ENCODE results near the gene ADH5.

ADH5 gene

DNA sequence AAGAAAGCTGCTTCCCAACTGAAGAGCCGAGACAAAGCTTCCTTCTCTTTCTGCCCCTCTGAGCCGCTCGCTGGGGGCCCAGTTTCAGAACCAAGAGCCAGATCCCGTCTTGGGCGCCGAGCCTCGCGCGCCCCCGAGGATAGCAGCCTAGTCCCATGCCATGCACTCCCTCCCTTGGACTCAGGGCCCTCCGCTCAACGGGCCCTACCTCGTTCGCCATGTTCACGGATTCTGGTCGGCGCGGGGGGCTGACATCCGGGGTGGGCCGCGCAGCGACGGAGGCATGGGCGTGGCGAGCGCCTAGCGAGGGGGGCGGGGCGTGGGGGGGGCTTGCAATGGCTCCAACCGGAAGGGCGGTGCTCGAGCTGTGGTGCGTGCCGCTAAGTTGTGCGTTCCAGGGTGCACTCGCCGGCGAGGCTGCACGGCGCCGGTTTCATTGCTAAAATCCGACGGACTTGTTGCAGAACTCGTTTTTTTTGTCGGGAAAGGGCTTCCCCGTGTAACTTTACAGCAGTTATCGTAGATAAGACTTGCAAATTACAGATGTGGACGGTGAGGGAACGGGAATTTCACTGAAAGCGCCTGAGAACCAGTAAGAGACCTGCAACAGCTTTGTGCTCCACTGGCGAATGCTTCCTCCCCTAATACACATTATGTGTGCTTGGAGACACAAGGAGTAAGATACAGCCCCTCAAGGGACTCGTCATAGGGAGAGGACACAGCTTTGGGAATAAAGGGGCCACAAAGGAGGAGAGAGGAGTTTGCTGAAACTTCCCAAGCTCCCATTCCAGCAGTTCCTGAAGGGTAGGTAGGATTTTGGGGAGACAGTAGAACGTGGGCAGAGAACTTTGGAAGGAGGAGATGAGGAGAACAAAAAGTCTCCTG is at the start of gene ADH5:
ADH5 (minus strand) TSS at position 308 of the 885 bp plus-strand sequence; CDS start at position 220, 88 bp downstream.
- Histone ChIP-seq H3K9me3 (ENCODE audit: control insufficient read depth in 5 of 5, low read length in 5 of 5) (no peaks in the 10 kb centered on the region), H3K9ac (ENCODE audit: low read length in 5 of 5) (peak within 1 kb of the TSS; percentile 78 to 93 (median 88)), H3K36me3 (ENCODE audit: control insufficient read depth in 5 of 5, insufficient read depth in 5 of 5, low read length in 5 of 5) (peaks cover 13 to 19% (median 15%) of the 10 kb centered on the region in 5 donors), H3K27me3 (ENCODE audit: control insufficient read depth in 5 of 5, insufficient read depth in 4 of 5, low read length in 5 of 5) (no peaks in the 10 kb centered on the region), H3K4me1 (ENCODE audit: control insufficient read depth in 5 of 5, insufficient read depth in 5 of 5, low read length in 5 of 5) (peaks cover 2 to 52% (median 32%) of the 10 kb centered on the region in 5 donors), H3K27ac (ENCODE audit: low read depth, low read length) (peak within 1 kb of the TSS; percentile 96), H3K4me3 (ENCODE audit: low read depth in 1 of 5, low read length in 5 of 5) (peak within 1 kb of the TSS; percentile 91 to 98 (median 98))

DNA sequence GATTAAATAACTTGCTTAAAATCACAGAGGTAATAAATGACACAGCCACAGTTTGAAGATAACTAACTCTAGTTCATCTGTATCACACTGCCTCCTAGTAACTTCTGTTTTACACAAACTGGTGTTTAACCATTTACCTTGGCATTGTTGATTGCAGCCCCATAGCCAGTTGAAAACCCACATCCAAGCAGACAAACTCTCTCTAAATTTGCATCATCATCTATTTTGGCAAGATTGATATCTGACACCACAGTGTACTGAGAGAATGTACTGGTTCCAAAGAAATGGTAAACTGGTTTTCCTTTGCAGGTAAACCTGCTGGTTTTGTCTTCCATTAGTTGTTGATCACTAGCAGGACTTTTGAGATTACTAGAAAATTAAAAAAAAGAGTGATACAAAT is 47.7 kb upstream of the ADH5 start:
- no peaks in the 10 kb centered on the region for H3K36me3 ChIP-seq (ENCODE audit: control insufficient read depth in 5 of 5, insufficient read depth in 5 of 5, low read length in 5 of 5)
- no peak overlapping the region for H3K4me3 ChIP-seq (ENCODE audit: low read depth in 1 of 5, low read length in 5 of 5)
- H3K9ac ChIP-seq (ENCODE audit: low read length in 5 of 5): no peak overlapping the region
- no peaks in the 10 kb centered on the region for H3K27me3 ChIP-seq (ENCODE audit: control insufficient read depth in 5 of 5, insufficient read depth in 4 of 5, low read length in 5 of 5)
- H3K9me3 ChIP-seq (ENCODE audit: control insufficient read depth in 5 of 5, low read length in 5 of 5): no peaks in the 10 kb centered on the region
- no peaks in the 10 kb centered on the region for H3K4me1 ChIP-seq (ENCODE audit: control insufficient read depth in 5 of 5, insufficient read depth in 5 of 5, low read length in 5 of 5)
- H3K27ac ChIP-seq (ENCODE audit: low read depth, low read length): no peak overlapping the region

DNA sequence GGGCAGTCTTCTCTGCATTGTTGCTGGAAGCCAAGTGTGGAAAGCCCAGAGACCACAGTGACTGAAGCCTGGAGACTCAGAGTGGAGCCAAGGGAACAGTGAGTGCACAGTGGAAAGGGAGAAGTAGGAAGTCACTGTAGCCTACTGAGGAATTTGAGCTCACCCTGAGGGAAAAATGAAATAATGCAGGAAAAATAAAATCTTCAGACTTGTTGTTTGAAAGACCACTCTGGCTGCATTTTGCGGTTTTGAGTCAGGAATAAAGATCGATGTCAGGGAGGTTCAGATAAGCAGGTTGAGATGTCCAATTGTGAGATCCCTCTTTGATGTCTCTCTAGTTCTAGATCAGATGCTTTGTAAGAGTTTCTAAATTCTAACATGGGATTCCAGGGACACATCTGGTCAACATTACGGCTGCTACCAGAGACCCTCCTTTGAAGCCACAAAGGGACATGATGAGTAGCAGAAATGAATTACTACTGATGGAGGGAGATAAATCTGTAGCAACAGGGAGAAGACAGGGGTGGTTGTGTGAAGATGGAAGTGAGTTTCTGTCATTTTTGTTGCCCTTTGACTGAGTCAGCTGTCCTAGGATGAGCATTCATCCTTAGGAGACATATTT is 47.1 kb upstream of the ADH5 start:
- H3K9me3 ChIP-seq (ENCODE audit: control insufficient read depth in 5 of 5, low read length in 5 of 5): no peaks in the 10 kb centered on the region
- H3K4me1 ChIP-seq (ENCODE audit: control insufficient read depth in 5 of 5, insufficient read depth in 5 of 5, low read length in 5 of 5): no peaks in the 10 kb centered on the region
- no peaks in the 10 kb centered on the region for H3K36me3 ChIP-seq (ENCODE audit: control insufficient read depth in 5 of 5, insufficient read depth in 5 of 5, low read length in 5 of 5)
- no peak overlapping the region for H3K4me3 ChIP-seq (ENCODE audit: low read depth in 1 of 5, low read length in 5 of 5)
- H3K27ac ChIP-seq (ENCODE audit: low read depth, low read length): no peak overlapping the region
- no peak overlapping the region for H3K9ac ChIP-seq (ENCODE audit: low read length in 5 of 5)
- no peaks in the 10 kb centered on the region for H3K27me3 ChIP-seq (ENCODE audit: control insufficient read depth in 5 of 5, insufficient read depth in 4 of 5, low read length in 5 of 5)

DNA sequence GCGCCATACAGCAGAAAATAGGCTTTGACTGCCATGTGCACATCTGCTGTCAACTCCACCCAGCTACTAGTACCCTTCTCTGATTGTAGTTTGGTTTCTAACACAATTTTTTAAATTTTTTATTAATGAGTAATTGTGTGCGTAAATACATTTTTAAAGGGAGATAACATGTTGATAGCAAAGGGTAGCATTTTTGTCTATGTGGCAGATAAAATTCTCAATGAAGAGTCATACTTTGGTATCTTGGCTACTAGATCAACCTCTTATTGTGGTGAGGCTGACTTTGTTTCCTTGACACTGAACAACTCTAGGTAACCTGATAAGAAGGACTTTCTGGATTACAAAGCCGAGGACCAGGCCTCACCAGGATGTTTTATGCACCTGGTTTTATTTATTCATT is 46.0 kb upstream of the ADH5 start:
- no peak overlapping the region for H3K27ac ChIP-seq (ENCODE audit: low read depth, low read length)
- no peaks in the 10 kb centered on the region for H3K9me3 ChIP-seq (ENCODE audit: control insufficient read depth in 5 of 5, low read length in 5 of 5)
- no peaks in the 10 kb centered on the region for H3K27me3 ChIP-seq (ENCODE audit: control insufficient read depth in 5 of 5, insufficient read depth in 4 of 5, low read length in 5 of 5)
- no peak overlapping the region for H3K4me3 ChIP-seq (ENCODE audit: low read depth in 1 of 5, low read length in 5 of 5)
- no peaks in the 10 kb centered on the region for H3K36me3 ChIP-seq (ENCODE audit: control insufficient read depth in 5 of 5, insufficient read depth in 5 of 5, low read length in 5 of 5)
- H3K9ac ChIP-seq (ENCODE audit: low read length in 5 of 5): no peak overlapping the region
- H3K4me1 ChIP-seq (ENCODE audit: control insufficient read depth in 5 of 5, insufficient read depth in 5 of 5, low read length in 5 of 5): no peaks in the 10 kb centered on the region

DNA sequence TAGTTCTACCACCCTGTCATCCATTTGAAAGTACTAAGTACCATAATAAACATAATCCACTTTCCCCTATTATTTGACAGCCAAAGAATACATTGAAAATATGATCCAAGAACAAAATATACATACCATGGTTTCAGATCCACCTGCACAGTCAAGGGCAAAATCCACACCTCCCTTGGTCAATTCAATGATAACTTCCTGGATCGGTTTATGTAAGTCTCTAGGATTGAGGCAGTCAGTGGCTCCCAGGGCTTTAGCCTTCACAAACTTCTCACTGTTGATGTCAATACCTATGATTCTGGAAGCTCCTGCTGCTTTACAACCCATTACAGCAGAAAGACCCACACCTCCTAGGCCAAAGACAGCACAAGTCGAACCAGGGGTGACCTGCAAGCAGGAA is 42.8 kb upstream of the ADH5 start:
- H3K36me3 ChIP-seq (ENCODE audit: control insufficient read depth in 5 of 5, insufficient read depth in 5 of 5, low read length in 5 of 5): no peaks in the 10 kb centered on the region
- H3K9ac ChIP-seq (ENCODE audit: low read length in 5 of 5): no peak overlapping the region
- H3K4me3 ChIP-seq (ENCODE audit: low read depth in 1 of 5, low read length in 5 of 5): no peak overlapping the region
- no peak overlapping the region for H3K27ac ChIP-seq (ENCODE audit: low read depth, low read length)
- H3K4me1 ChIP-seq (ENCODE audit: control insufficient read depth in 5 of 5, insufficient read depth in 5 of 5, low read length in 5 of 5): no peaks in the 10 kb centered on the region
- H3K9me3 ChIP-seq (ENCODE audit: control insufficient read depth in 5 of 5, low read length in 5 of 5): no peaks in the 10 kb centered on the region
- no peaks in the 10 kb centered on the region for H3K27me3 ChIP-seq (ENCODE audit: control insufficient read depth in 5 of 5, insufficient read depth in 4 of 5, low read length in 5 of 5)

DNA sequence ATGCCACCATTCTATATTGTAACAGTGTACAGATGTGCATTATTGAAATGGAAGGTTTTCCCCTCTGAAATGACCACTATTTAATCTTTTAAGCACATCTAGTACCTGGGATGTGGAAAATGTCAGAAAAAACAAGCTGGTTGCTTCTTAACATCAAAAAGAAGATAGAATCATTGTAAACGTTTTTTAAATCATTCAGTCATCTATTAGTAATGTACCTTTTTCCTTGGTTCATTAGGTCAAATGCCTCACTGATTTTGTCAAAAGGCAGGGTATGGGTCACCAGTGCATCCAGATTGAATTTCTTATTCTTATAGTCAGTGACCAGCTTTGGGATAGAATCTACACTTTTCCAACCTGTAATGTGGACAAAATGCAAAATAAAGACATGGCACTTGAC is 37.8 kb upstream of the ADH5 start:
- no peak overlapping the region for H3K27ac ChIP-seq (ENCODE audit: low read depth, low read length)
- no peak overlapping the region for H3K4me3 ChIP-seq (ENCODE audit: low read depth in 1 of 5, low read length in 5 of 5)
- no peak overlapping the region for H3K9ac ChIP-seq (ENCODE audit: low read length in 5 of 5)
- no peaks in the 10 kb centered on the region for H3K9me3 ChIP-seq (ENCODE audit: control insufficient read depth in 5 of 5, low read length in 5 of 5)
- no peaks in the 10 kb centered on the region for H3K36me3 ChIP-seq (ENCODE audit: control insufficient read depth in 5 of 5, insufficient read depth in 5 of 5, low read length in 5 of 5)
- no peaks in the 10 kb centered on the region for H3K4me1 ChIP-seq (ENCODE audit: control insufficient read depth in 5 of 5, insufficient read depth in 5 of 5, low read length in 5 of 5)
- H3K27me3 ChIP-seq (ENCODE audit: control insufficient read depth in 5 of 5, insufficient read depth in 4 of 5, low read length in 5 of 5): no peaks in the 10 kb centered on the region

DNA sequence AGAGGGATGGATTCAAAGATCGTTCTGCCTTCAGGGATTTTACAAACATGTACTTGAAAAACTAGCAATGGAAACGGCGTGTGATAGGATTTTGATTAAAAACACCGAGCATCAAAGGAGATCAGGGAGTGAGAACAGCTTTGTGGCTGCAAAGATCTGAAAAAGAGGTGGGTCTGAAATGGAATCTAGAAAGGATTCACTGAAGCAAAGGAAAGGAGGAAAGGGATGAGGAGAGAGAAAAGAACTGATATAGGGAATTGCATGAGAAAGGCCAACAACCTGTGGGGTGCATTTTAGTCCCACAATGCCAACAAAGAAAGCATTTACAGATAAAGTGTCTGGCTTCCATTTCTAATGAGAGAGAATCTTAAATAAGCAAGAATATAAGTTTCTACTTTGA is 32.4 kb upstream of the ADH5 start:
- Histone ChIP-seq H3K27me3 (ENCODE audit: control insufficient read depth in 5 of 5, insufficient read depth in 4 of 5, low read length in 5 of 5) (no peaks in the 10 kb centered on the region), H3K4me3 (ENCODE audit: low read depth in 1 of 5, low read length in 5 of 5) (no peak overlapping the region), H3K36me3 (ENCODE audit: control insufficient read depth in 5 of 5, insufficient read depth in 5 of 5, low read length in 5 of 5) (no peaks in the 10 kb centered on the region), H3K9ac (ENCODE audit: low read length in 5 of 5) (no peak overlapping the region), H3K4me1 (ENCODE audit: control insufficient read depth in 5 of 5, insufficient read depth in 5 of 5, low read length in 5 of 5) (peaks cover 0 to 3% (median 0%) of the 10 kb centered on the region in 5 donors), H3K27ac (ENCODE audit: low read depth, low read length) (no peak overlapping the region), H3K9me3 (ENCODE audit: control insufficient read depth in 5 of 5, low read length in 5 of 5) (no peaks in the 10 kb centered on the region)

DNA sequence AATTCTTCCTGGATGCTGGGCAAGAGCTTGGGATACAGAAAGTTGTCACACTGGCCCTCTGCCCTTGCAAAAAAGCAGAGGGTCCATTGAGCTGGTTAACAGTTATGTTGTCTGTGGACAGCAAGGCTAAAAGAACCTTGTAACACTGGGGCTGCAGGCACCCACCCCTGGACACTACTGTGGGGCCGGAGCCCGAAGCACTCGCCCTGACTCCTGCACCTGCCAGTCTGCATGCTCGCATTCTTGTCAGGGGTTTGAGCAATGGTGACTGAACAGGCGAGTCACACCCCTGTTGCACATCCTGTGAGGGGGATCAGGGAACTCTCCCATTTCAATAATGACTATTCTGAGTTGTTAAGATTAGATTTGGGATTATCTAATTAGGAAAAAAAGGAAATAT is 31.9 kb upstream of the ADH5 start:
- H3K36me3 ChIP-seq (ENCODE audit: control insufficient read depth in 5 of 5, insufficient read depth in 5 of 5, low read length in 5 of 5): no peaks in the 10 kb centered on the region
- no peaks in the 10 kb centered on the region for H3K27me3 ChIP-seq (ENCODE audit: control insufficient read depth in 5 of 5, insufficient read depth in 4 of 5, low read length in 5 of 5)
- no peak overlapping the region for H3K4me3 ChIP-seq (ENCODE audit: low read depth in 1 of 5, low read length in 5 of 5)
- H3K4me1 ChIP-seq (ENCODE audit: control insufficient read depth in 5 of 5, insufficient read depth in 5 of 5, low read length in 5 of 5): peaks cover 0 to 3% (median 0%) of the 10 kb centered on the region in 5 donors
- no peaks in the 10 kb centered on the region for H3K9me3 ChIP-seq (ENCODE audit: control insufficient read depth in 5 of 5, low read length in 5 of 5)
- no peak overlapping the region for H3K27ac ChIP-seq (ENCODE audit: low read depth, low read length)
- no peak overlapping the region for H3K9ac ChIP-seq (ENCODE audit: low read length in 5 of 5)

DNA sequence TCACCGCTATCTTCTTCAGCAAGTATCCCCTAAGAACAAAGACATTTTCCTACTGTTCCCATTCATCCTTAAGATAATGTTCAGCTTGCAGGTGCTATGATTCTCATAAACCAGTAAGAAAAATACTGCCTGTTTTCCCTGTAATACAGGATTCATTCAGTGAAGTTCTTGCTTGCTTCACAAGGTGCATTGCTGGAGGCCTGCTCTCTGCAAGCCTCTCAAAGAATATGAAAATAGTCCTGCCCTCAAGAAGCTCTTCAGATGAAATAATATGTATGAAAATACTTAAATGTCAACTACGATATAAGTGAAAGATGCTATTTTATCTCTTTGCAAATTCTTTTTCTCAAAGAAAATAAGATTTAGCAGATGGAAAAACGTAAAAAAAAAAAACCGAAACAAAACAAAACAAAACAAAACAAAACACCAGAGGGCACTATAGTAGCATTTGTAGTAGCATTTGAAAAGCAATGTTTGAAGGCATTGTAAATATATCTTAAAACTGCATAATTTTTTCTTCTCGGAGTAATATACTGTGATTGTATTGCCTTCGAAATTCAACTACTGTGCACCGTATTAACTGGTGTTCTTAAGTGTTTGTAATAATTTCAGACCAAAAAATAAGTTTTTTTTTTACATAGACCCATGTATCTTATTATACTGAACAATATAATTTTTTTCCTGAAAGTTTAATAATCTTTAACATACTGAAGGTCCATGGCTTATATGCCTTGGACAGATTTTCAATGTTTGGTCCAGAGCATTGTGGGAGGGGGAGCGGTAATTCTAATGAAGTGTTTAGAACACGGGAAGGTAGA is 29.5 kb upstream of the ADH5 start:
- no peaks in the 10 kb centered on the region for H3K27me3 ChIP-seq (ENCODE audit: control insufficient read depth in 5 of 5, insufficient read depth in 4 of 5, low read length in 5 of 5)
- peaks cover 0 to 3% (median 0%) of the 10 kb centered on the region in 5 donors for H3K4me1 ChIP-seq (ENCODE audit: control insufficient read depth in 5 of 5, insufficient read depth in 5 of 5, low read length in 5 of 5)
- H3K4me3 ChIP-seq (ENCODE audit: low read depth in 1 of 5, low read length in 5 of 5): no peak overlapping the region
- H3K9me3 ChIP-seq (ENCODE audit: control insufficient read depth in 5 of 5, low read length in 5 of 5): no peaks in the 10 kb centered on the region
- peak overlapping the region in 1 of 5 donors; percentile 24 for H3K9ac ChIP-seq (ENCODE audit: low read length in 5 of 5)
- H3K36me3 ChIP-seq (ENCODE audit: control insufficient read depth in 5 of 5, insufficient read depth in 5 of 5, low read length in 5 of 5): no peaks in the 10 kb centered on the region
- no peak overlapping the region for H3K27ac ChIP-seq (ENCODE audit: low read depth, low read length)
